Stimulated activated naive CD4-positive, alpha-beta T cell treated with Interleukin-2 at 50 U/mL for 16 hours (primary cell): ENCODE data around the gene PTPRA.

ENCODE experiments used
- DNase-seq: peaks from one replicate; lab custom pipeline; 2025; lab: John Stamatoyannopoulos, UW

The PTPRA gene

GRCh38 chr20:2932498-2932897 lies 59.2 kb downstream of the PTPRA start:
- no peak for DNase-seq

- DNase-seq: no peak
These were observed 64.6 kb downstream of the PTPRA start for GRCh38 chr20:2937902-2938301.

DNA sequence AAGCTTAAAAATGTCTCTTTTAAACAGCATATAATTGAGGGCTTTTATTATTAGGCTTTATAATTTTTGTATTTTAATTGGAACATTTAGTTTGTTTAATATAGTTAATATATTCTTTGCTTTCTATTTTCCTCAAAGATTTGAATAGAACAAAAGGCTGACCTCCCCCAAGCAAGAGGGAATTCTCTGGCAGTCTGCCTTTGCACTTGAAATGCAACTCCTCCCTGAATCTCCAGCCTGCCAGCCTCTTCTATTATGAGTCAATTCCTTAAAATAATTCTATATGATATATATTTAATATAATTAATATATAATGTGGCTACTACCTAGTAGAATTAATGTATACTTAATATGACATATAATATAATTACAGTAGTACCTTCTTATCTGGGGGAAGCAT lies 69.2 kb downstream of the PTPRA start:
- DNase-seq: no peak

GRCh38 chr20:2946988-2947961 lies 74.0 kb downstream of the PTPRA start:
- DNase-seq: no peak

- no peak for DNase-seq
These were observed 75.7 kb downstream of the PTPRA start for GRCh38 chr20:2948968-2949367.

DNA sequence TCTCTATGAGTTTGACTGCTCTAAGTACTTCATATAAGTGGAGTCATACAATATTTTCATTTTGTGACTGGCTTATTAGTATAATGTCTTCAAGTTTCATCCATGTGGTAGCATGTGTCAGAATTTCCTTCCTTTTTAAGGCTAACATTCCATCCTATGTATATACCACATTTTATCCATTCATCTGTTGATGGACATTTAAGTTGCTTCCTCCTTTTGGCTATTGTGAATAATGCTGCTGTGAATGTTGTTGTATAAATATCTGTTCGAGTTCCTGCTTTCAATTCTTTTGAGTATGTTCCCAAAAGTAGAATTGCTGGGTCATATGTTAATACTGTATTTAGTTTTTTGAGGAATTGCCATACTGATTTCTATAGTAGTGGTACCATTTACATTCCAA lies 79.5 kb downstream of the PTPRA start:
- DNase-seq: no peak

DNA sequence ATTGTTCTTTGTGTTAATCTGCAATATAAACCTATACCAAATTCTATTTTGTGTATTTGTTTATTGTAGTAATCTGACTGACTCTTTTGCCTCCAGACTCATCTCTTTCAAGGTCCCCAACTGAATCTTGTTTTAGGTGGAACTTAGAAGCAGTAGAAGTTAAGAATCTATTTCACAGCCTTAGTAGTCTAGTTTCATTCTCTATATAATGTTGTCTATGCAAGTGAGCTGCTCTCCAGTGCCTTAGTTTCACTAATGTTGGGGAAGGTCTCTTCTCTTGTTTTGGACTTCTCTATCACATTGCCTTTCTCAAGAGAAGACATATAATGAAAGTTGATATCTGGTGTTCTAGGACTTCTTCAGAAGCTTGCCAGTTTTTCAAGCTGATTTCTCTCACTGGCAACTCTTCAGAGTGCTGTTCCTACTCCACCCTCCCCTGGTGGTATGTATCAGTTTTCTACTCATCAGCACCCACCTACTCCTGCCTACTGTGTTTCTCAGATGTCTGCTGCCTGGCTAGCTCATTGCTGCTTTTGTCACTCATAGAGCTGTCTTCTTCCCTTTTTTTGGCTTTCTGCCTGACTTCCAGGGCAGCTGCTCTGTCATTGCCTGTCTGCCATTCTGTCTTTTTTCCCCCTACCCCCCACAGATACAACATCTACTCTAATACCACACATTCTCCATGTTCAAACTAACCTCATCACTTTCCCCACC lies 82.1 kb downstream of the PTPRA start:
- DNase-seq: no peak

- no peak for DNase-seq
These were observed 83.2 kb downstream of the PTPRA start for GRCh38 chr20:2956480-2956879.

GRCh38 chr20:2967841-2968240 lies 94.6 kb downstream of the PTPRA start:
- DNase-seq: no peak

- no peak for DNase-seq
These were observed 98.8 kb downstream of the PTPRA start for GRCh38 chr20:2972126-2972525.

DNA sequence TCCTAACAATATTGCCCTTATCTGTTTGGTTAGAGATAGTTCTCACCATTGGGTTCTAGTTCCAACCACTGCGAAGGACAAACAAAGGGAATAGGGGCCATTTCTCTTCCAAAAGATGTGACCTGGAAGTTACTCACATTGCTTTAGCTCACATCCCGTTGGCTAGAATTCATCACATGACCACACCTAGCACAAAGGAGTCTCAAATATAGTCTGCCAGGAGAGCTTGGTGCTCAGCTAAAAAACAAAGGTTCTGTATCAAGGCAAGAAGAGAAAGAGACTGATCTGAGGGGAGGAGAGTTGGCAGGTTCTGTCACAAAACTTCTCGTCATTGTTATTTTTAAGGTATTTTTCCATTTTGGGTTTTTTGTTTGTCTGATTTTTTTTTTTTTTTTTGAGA lies 100.3 kb downstream of the PTPRA start:
- DNase-seq: no peak

GRCh38 chr20:2978519-2978918 lies 105.2 kb downstream of the PTPRA start:
- DNase-seq: no peak

DNA sequence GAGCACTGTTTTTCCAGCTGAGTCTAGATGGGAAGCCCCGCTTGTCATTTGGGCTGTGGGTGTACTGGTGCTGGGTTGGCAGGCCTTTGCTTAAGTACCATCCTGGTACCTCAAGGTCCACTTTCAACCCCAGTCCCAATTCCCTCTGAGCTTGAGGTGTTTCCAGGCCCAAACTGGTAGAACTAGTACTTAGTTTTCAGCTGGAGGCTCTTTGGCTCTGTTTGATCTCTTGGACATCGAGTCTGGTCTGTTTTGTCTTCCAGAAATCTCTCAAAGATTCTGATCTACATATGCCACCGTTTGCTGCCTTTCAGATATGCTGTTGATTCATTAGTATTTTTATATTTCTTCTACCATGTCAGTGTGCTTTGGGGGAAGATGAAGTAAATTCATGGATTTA lies 108.4 kb downstream of the PTPRA start:
- no peak for DNase-seq

DNA sequence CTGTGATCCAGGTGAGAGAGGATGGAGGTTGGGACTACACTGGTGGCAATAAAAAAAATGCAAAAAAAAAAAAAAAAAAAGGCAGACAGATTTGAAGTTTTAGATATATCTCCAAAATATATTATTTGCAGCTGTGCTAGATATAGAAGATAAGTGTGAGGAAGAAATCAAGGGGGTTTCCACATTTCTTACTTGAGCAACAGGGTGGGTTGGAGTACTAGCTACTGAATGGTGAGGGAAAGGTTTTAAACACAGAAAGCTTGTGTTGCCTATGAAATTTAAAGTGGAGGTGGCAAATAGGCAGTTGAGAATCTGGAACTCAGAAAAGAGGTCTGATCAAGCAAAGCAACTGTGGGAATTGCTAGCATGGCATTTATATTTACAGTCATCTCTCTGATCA lies 110.2 kb downstream of the PTPRA start:
- DNase-seq: no peak

- DNase-seq: no peak
These were observed 110.8 kb downstream of the PTPRA start for GRCh38 chr20:2984028-2984501.

GRCh38 chr20:2984956-2985661 lies 111.8 kb downstream of the PTPRA start:
- DNase-seq: no peak

DNA sequence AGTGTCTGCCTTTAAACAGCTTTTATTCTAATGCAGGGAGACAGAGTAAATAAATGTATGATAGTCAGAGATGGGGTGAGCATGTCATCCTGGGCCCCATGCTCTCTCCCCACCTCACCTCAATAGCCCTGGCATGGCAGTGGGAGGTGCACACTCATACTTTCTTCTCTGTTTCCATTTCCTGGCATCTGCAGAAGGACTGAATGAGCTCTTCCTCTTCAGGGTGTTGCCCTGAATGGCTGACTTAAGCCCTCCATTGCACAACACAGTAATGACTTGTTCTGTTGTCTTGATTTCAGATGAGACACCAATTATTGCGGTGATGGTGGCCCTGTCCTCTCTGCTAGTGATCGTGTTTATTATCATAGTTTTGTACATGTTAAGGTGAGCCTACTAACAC lies 113.2 kb downstream of the PTPRA start:
- peak; percentile 48 for DNase-seq

GRCh38 chr20:2987861-2988260 lies 114.6 kb downstream of the PTPRA start:
- DNase-seq: no peak

GRCh38 chr20:2991532-2991931 lies 118.3 kb downstream of the PTPRA start:
- DNase-seq: no peak

- no peak for DNase-seq
These were observed 120.0 kb downstream of the PTPRA start for GRCh38 chr20:2993250-2993649.

- no peak for DNase-seq
These were observed 122.5 kb downstream of the PTPRA start for GRCh38 chr20:2995796-2996195.

- no peak for DNase-seq
These were observed 125.4 kb downstream of the PTPRA start for GRCh38 chr20:2998728-2999127.
